ENCODE measurements around the gene IL16.

The IL16 gene

DNA sequence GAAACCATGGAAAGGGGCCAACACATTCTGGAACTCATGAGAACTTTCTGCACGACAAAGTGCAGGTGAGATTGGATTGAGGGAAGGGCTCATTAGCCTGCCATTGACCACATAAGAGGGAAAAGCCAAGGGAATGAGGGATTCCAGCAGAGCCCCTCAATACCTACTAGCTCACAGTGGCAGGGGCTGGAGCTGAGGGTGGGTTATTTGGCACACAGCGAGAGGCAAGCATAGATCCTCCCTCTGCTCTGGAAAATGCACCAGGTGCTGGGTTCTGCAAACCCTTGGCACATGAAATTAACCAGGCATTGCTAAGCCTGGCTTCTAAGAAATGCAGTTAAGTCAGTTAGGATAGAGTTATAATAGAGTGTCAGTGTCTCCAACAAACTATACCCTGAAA, 60.8 kb downstream of the IL16 start:
- DNase-seq (ENCODE audit: low spot score), result no peak

- no peak for DNase-seq (ENCODE audit: low spot score)
Measured at GRCh38 chr15:81258455-81258854, 61.8 kb downstream of the IL16 start.

DNA sequence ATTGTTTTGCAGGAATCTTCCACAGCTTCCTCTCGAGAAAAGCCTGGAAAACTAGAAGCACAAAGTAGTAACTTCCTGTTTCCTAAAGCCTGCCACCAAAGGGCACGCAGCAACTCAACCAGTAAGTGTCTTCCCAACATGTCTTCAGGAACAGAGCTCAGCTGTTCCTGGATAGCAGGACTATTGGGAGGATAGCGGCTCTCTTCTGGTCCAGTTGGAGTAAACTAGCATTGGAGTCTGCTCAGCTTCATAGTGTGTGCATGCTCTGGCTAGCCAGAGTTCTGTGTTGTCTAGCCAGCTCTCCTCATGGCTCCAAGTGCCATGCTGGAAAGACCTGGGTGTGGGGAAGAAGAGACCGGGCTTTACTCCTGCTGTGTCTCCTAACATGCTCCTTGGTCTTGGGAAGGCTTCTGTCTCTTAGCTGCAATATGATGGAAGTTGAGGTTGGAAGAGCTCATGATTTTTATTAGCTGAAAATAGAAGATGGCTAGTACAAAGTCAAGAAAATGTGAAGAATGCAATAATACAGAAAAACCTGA, 63.1 kb downstream of the IL16 start:
- no peak for DNase-seq (ENCODE audit: low spot score)

DNA sequence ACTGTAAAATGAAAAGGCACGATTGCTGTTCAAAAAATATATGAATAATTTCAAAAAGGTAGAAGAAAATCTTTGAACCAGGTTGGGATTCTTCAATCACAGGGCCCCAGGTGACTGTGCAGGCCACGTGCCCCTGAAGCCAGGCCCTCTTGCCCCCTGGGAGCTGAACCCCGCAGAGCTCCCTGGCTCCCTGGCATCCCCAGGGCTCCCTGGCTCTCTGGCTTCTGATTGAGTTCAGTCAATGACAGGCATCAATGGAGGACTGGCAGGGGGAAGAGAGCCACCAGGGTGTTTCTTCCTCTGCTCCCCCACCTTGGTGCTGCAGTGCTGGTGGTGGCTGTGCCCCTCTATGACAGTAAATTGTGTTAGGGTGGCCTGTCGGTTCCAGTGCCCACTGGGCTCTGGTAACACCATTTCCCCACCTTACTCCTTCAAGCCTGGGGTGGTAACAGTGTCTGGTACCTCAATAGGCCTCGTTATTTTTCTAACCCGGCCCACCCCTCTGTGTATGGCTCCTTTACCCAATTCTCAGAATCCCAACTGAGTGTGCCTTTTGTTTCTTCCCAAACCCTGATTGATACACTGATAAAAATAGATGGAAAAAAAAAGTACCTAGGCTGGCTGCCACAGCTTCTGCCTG, 64.6 kb downstream of the IL16 start:
- no peak for DNase-seq (ENCODE audit: low spot score)

DNA sequence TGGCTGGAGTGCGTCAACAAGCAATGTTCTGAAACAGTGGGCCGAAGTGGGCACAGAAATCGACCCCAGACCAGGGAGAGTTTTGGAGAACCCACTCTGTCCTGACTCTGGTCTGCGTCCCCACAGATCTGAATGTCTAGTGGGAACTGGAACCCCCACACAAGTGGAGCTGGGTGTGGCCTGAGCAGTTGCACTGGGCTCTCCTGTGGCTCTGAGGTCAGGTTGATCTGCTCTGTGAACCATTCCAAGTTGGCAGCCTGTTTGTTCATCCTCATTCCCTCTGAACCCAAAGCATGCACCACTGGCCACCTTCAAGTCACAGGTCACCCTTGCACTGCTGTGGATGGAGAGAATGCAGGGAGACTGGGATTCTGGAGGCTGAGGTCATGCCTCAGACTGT, 66.8 kb downstream of the IL16 start:
- peak; percentile 58 for DNase-seq (ENCODE audit: low spot score)

- no peak for DNase-seq (ENCODE audit: low spot score)
Measured at GRCh38 chr15:81264072-81264857, 67.6 kb downstream of the IL16 start.

- DNase-seq (ENCODE audit: low spot score), result no peak
Measured at GRCh38 chr15:81265256-81265943, 68.7 kb downstream of the IL16 start.

DNA sequence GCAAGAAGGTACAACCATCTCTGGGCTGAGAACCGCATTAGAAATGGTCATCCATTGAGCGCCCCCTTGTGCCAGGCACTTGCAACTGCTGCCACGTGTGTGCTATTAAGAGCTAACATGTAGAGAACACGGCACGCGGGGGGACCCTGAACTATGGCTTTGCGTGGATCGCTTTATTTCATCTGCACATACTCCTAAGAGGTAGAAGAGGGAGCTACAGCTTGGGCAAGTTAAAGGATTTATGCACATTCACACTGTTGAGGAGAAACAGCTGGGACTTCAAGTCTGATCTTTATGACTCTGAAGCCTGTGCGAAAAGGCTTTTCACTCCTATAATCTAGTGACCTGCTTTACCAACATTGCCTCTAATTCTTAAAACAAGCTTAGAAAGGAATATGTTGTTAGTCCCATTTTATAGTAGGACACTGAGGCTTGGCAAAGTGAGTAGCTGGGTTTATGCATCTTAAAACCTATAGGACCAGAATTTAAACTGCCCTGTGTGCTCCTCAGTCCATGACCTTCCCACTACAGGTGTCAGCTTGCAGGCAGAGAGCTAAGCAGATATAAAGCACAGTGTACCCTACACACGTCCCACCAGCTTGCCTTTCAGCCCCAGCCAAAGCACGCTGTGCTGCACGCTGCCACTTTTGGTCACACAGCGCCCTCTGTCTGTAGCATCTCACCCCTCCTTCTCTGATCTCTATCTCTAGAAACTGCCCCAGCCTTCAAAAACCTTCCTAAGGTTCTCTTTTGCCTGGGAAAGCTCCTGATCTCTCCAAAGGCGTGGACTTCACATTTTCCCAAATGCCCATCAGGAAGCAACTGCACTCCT, 69.5 kb downstream of the IL16 start:
- peak; percentile 69 for DNase-seq (ENCODE audit: low spot score)

DNA sequence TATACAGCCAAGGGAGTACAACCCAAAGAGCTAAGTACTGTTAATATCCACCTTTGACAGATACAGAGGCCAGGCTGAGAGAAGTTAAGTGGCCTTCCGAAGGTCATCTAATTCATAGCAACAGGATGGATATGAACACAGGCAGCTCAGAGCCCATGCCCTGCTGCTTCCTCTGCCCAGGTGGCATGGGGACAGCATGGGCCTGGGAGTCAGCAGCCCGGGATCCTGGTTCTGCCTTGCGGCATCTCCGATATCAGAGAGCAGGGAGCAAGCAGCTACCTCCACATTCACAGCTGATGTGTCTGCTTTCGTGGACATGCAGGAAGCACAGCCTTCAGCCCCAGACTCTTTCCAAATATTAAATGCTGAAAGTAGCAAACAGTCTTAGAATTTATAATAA, 71.7 kb downstream of the IL16 start:
- no peak for DNase-seq (ENCODE audit: low spot score)

- DNase-seq (ENCODE audit: low spot score), result no peak
Measured at GRCh38 chr15:81268881-81269601, 72.4 kb downstream of the IL16 start.

- DNase-seq (ENCODE audit: low spot score), result no peak
Measured at GRCh38 chr15:81270188-81270587, 73.5 kb downstream of the IL16 start.

GRCh38 chr15:81270781-81271491, 74.3 kb downstream of the IL16 start:
- no peak for DNase-seq (ENCODE audit: low spot score)

- no peak for DNase-seq (ENCODE audit: low spot score)
Measured at GRCh38 chr15:81271761-81272644, 75.3 kb downstream of the IL16 start.

DNA sequence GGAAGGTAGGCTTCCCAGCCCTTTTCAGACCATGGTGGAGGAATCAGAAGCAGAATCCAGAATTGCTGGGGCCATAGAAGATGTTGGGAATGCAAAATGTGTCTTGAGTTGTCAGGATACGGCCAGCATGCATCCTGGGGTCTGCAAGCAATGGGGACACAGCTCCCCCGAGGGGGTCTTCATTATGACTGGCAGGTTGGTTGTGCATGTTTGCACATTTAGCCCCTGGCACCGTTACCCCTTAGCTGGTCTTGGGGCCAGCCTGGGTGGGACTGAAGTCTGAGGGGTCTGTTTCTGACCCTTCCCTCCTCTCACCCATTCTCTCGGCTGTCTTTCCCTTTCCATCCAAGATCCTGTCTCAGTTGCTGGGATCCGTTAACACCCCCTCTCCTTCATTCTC, 76.5 kb downstream of the IL16 start:
- DNase-seq (ENCODE audit: low spot score), result no peak

DNA sequence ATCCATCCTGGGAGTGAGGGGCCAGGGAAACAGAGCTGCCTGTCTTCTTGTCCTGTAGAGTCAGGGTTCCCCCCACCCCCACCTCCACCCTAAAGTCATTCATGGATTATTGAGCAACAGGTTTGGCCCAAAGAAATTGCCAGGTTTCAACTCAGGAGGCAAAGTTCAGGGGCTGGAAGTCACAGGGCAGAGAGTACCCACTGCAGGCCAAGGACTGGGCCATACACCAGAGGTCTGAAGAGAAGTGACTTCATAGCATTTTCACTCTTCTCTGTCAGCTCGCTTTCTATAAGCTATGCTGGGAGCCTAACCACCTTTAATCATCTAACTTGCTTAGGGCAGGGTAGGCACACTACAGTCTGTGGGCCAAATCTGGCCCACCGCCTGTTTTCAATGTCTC, 77.2 kb downstream of the IL16 start:
- DNase-seq (ENCODE audit: low spot score), result no peak

DNA sequence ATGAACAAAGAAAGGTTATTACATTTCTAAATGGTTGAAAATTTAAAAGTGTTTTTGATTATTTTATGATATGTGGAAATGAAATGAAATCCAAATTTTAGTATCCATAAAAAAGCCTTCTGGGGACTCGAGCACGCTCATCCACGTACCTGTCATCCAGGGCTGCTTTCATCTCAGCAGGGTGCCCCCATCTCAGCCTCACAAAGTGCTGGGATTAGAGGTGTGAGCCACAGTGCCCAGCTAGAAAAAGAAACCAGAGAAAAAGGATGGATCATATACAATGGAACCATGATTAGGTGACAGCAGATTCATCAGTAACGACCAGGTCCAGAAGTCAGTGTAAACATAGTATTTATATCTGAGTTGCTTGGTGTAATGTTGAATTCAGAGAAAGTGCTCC, 77.6 kb downstream of the IL16 start:
- DNase-seq (ENCODE audit: low spot score), result no peak

DNA sequence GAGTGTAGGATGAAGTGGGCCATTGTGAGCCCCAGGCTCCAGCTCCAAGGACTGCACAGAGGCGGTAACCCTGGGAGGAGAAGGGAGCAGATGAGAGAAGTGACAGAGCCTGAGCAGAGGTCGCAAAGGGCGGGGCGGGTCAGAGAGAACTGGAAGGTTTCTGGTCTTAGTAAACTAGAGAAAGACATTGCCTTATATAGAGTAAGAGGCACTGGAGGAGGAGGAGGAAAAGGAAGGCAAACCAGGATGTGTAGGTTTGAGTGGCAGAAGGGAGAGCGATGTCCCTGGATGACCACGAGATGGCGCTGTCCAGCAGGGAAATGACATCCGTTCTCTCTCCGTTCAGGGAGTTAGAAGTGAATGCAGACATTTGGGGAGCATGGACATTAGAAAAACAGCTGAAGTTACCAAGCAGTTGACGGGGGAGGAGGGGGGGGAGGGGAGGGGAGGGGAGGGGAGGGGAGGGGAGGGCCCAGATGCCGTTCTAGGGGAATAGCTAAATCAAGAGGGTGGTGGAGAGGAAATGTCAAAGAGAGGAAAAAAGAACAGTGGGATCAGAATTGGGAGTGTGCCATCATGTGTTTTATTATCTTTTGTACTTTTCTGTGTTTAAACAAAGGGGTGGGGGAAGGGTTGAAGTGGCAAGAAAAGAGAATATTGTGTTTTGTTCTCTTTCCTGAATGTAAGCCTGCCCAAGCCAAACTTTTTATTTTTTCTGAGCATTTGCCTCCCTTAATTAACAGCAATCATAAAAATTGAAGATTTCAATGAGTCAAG, 78.4 kb downstream of the IL16 start:
- DNase-seq (ENCODE audit: low spot score), result peak; percentile 58

DNA sequence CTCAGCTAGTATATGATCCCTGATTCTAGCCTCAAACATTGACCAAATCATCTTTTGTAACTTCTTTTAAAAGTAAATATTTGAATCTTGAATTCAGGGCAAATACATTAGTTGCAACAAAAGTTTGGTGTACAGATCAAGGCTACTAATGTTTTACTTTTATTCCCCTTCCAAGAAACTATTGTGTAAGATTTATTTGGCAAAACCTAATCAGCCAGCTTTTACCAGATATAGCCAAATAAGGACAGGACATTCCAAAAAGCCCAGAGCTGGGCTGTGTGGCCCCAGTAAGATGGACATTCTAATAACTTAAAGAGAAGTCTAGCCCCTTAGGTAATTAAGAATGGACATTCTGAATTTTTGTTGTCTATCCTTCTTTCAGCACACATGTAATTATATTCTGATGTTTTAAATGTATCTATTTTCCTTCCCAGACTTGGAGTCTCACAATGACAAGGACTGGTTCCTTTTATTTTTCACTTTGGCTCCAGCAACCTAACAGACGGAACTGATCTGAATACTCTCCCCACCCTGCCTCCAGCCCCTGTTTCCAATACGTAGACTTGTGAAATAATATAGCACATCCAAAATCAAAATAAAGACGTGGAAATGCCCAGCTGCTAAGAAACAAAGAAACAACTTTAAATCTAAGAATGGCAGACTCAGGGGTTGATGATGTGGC, 79.2 kb downstream of the IL16 start:
- DNase-seq (ENCODE audit: low spot score), result no peak
